K562 (cell line): ENCODE data around the gene FAM219B. TPM values are rescaled to one million over a fixed set of nuclear protein-coding genes. Genes with fewer than 3 reads are reported as not detected.
A peak's percentile ranks its signal among the peaks of the same experiment; 100 is the strongest.

ENCODE experiments used
- CHD4 ChIP-seq: fragments of 200-600 bp; sonication (generic); IDR thresholded peaks from 3 replicates; pipeline ENCODE4 v1.6.1; 2012; ENCODE audit warnings: low read depth, mild to moderate bottlenecking, mixed read lengths, low read length, inconsistent platforms; ENCODE audit not compliant: insufficient read depth, insufficient replicate concordance, poor library complexity, severe bottlenecking
- DIDO1 ChIP-seq: fragments of 450-650 bp; IDR thresholded peaks from 2 replicates; pipeline ENCODE4 v1.6.1; 2016; ENCODE audit warnings: low read depth, missing biosample characterization, missing genetic modification characterization
- ETV5 ChIP-seq: sonication (generic); formaldehyde crosslinking; IDR thresholded peaks from 2 replicates; pipeline ENCODE4 v1.4.0; 2020; ENCODE audit warnings: low read depth, mild to moderate bottlenecking, missing genetic modification reagents
- PTRF ChIP-seq: fragments of 450-650 bp; IDR thresholded peaks from 2 replicates; pipeline ENCODE4 v1.6.1; 2016; ENCODE audit warnings: mild to moderate bottlenecking, missing genetic modification characterization, missing compliant biosample characterization
- SAP30 ChIP-seq: fragments of 200-600 bp; sonication (generic); IDR thresholded peaks from 2 replicates; pipeline ENCODE4 v1.6.1; 2012; ENCODE audit warnings: borderline replicate concordance, low read depth, mild to moderate bottlenecking, moderate library complexity, low read length, control low read depth, inconsistent platforms; ENCODE audit not compliant: insufficient read depth, poor library complexity, severe bottlenecking
- TGIF2 ChIP-seq: sonication (generic); formaldehyde crosslinking; IDR thresholded peaks from 2 replicates; pipeline ENCODE4 v1.8.1; 2022; ENCODE audit warnings: mild to moderate bottlenecking, missing genetic modification reagents, moderate library complexity
- ZNF764 ChIP-seq: fragments of 250-450 bp; sonication (Bioruptor Pico); IDR thresholded peaks from 2 replicates; pipeline ENCODE4 v1.4.0; 2020; ENCODE audit warnings: low read depth, mild to moderate bottlenecking, moderate library complexity
- ZSCAN29 ChIP-seq: fragments of 450-650 bp; IDR thresholded peaks from 2 replicates; pipeline ENCODE4 v1.6.1; 2017
- polyA plus RNA-seq, 8 experiments: library from polyadenylated mRNA; depleted of rRNA in 4 of 8; stranded (reverse) in 5 of 8; unstranded in 3 of 8; fragments of >200 nt; fragmentation: Nextera tagmentation in 2 of 8; fragmentation: Illumina TruSeq in 1 of 8; extraction: Ambion mirVana in 2 of 8; extraction: Trizol in 1 of 8; gene quantifications; 2 replicates each; pipeline versions ENCODE4 v1.2.1 to v1.2.3, GENCODE V29; 2011 to 2014; ENCODE audit warnings: inconsistent platforms in 1 of 8, missing spikeins in 1 of 8
- total RNA-seq, 7 experiments: library from RNA; depleted of rRNA in 6 of 7; stranded (reverse); fragments of >200 nt in 6 of 7; fragmentation: Illumina TruSeq in 2 of 7; extraction: Trizol in 2 of 7; gene quantifications; 2 replicates each; pipeline versions ENCODE4 v1.2.1 to v1.2.3, GENCODE V29; 2011 to 2021; ENCODE audit warnings: low replicate concordance in 1 of 7
- TF ChIP-seq, protein P1 (sequence below), 2 experiments: fragments of 450-650 bp in 1 of 2; sonication (generic) in 1 of 2; formaldehyde crosslinking in 1 of 2; IDR thresholded peaks in 1 of 2; conservative IDR thresholded peaks in 1 of 2; 2 replicates each; pipeline versions ENCODE4 v1.6.1 to v1.8.1; 2016 to 2023; ENCODE audit warnings: mild to moderate bottlenecking in 2 of 2, moderate library complexity in 2 of 2, inconsistent platforms in 1 of 2, missing genetic modification reagents in 1 of 2
- TF ChIP-seq, protein P2 (sequence below): sonication (generic); formaldehyde crosslinking; IDR thresholded peaks from 2 replicates; pipeline ENCODE4 v1.8.1; 2023; ENCODE audit warnings: mild to moderate bottlenecking, missing genetic modification reagents
- TF ChIP-seq, protein P3 (sequence below), 3 experiments: fragments of 200-800 bp in 1 of 3; fragments of 250-450 bp in 1 of 3; fragments of 450-650 bp in 1 of 3; sonication (Bioruptor Pico) in 1 of 3; sonication (Bioruptor generic) in 1 of 3; formaldehyde crosslinking in 1 of 3; IDR thresholded peaks; 2 replicates each; pipeline versions ENCODE4 v1.6.1 to v1.8.0; 2016 to 2022; ENCODE audit warnings: mild to moderate bottlenecking in 2 of 3, missing genetic modification characterization in 2 of 3, missing compliant biosample characterization in 1 of 3, moderate library complexity in 1 of 3
- TF ChIP-seq, protein P4 (sequence below): fragments of 250-450 bp; sonication (Bioruptor Pico); IDR thresholded peaks from 2 replicates; pipeline ENCODE4 v1.6.1; 2021; ENCODE audit warnings: mild to moderate bottlenecking
- TF ChIP-seq, protein P5 (sequence below): fragments of 250-450 bp; sonication (Bioruptor Pico); IDR thresholded peaks from 2 replicates; pipeline ENCODE4 v1.4.0; 2020

The FAM219B gene
- total and polyA plus RNA-seq, 9 of the 15 experiments (the other 6 are each of a cell fraction or from before 2014, with no cell fraction given): 6.8 to 50.4 (median 29.4) TPM

DNA sequence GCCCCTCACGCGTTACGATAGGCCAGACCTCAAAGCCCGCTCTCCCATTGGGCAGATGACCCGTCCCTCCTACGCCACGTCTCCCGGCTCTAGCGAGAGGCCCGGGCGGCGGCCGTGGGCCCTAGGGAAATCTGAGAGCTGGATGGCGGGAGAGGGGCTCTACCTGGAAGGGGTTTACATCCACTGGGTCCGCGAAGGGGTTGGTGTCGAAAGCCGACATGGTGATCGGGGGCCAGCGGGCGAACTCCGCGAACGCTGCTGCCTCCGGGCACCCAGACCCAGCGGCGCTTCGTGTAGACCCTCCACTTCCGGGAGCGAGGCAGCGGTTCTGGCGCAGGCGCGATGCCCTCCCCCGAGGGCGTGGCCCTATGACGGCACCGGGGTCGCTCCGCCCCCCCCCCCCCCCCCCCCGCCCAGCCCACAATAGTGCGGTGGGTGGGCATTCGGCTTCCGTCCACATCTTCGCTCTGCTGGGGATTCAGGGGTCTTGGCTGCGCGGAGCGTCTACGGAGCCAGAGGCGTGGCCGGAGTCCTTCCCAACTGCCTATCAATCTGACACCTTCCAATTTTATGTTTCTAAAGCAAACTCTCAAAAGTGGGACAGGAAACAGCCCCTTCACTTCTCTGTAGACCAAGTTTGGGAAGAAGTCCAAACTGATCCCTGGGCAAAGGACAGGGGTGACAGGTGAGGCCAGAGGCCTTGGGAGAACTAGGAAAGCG is 33.5 kb downstream of the FAM219B start, which contains the start of gene SCAMP2 (continued):
- TF ChIP-seq, protein P1, sequence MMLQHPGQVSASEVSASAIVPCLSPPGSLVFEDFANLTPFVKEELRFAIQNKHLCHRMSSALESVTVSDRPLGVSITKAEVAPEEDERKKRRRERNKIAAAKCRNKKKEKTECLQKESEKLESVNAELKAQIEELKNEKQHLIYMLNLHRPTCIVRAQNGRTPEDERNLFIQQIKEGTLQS (IDR thresholded peaks at IDR 0.05): peak; percentile 69
- TF ChIP-seq, protein P1 (CRISPR knock-in tag; conservative IDR thresholded peaks at IDR 0.05): 0 out of 2 replicates have a peak, but pooled peaks have one; percentile 30
- TF ChIP-seq DIDO1 (tag) (no peak), ZNF764 (CRISPR knock-in tag) (no peak), CHD4 (no peak), ZSCAN29 (no peak), TGIF2 (CRISPR knock-in tag) (no peak), ETV5 (CRISPR knock-in tag) (peak; percentile 59), SAP30 (peak; percentile 71), PTRF (tag) (no peak)
- TF ChIP-seq, protein P2, sequence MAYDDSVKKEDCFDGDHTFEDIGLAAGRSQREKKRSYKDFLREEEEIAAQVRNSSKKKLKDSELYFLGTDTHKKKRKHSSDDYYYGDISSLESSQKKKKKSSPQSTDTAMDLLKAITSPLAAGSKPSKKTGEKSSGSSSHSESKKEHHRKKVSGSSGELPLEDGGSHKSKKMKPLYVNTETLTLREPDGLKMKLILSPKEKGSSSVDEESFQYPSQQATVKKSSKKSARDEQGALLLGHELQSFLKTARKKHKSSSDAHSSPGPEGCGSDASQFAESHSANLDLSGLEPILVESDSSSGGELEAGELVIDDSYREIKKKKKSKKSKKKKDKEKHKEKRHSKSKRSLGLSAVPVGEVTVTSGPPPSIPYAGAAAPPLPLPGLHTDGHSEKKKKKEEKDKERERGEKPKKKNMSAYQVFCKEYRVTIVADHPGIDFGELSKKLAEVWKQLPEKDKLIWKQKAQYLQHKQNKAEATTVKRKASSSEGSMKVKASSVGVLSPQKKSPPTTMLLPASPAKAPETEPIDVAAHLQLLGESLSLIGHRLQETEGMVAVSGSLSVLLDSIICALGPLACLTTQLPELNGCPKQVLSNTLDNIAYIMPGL: peak; percentile 74; the same call in 1 of the 2 replicates
- TF ChIP-seq, protein P3, sequence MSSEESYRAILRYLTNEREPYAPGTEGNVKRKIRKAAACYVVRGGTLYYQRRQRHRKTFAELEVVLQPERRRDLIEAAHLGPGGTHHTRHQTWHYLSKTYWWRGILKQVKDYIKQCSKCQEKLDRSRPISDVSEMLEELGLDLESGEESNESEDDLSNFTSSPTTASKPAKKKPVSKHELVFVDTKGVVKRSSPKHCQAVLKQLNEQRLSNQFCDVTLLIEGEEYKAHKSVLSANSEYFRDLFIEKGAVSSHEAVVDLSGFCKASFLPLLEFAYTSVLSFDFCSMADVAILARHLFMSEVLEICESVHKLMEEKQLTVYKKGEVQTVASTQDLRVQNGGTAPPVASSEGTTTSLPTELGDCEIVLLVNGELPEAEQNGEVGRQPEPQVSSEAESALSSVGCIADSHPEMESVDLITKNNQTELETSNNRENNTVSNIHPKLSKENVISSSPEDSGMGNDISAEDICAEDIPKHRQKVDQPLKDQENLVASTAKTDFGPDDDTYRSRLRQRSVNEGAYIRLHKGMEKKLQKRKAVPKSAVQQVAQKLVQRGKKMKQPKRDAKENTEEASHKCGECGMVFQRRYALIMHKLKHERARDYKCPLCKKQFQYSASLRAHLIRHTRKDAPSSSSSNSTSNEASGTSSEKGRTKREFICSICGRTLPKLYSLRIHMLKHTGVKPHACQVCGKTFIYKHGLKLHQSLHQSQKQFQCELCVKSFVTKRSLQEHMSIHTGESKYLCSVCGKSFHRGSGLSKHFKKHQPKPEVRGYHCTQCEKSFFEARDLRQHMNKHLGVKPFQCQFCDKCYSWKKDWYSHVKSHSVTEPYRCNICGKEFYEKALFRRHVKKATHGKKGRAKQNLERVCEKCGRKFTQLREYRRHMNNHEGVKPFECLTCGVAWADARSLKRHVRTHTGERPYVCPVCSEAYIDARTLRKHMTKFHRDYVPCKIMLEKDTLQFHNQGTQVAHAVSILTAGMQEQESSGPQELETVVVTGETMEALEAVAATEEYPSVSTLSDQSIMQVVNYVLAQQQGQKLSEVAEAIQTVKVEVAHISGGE (CRISPR knock-in tag; IDR thresholded peaks at IDR 0.05): no peak
- TF ChIP-seq, protein P4, sequence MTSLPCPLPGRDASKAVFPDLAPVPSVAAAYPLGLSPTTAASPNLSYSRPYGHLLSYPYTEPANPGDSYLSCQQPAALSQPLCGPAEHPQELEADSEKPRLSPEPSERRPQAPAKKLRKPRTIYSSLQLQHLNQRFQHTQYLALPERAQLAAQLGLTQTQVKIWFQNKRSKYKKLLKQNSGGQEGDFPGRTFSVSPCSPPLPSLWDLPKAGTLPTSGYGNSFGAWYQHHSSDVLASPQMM (CRISPR knock-in tag): no peak
- TF ChIP-seq, protein P5, sequence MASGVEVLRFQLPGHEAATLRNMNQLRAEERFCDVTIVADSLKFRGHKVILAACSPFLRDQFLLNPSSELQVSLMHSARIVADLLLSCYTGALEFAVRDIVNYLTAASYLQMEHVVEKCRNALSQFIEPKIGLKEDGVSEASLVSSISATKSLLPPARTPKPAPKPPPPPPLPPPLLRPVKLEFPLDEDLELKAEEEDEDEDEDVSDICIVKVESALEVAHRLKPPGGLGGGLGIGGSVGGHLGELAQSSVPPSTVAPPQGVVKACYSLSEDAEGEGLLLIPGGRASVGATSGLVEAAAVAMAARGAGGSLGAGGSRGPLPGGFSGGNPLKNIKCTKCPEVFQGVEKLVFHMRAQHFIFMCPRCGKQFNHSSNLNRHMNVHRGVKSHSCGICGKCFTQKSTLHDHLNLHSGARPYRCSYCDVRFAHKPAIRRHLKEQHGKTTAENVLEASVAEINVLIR (CRISPR knock-in tag): peak; percentile 50; the same call in 1 of the 2 replicates
